Gastroesophageal sphincter (tissue), 2 donors: ENCODE measurements around the gene INTS7.

Experiments used
- EP300 ChIP-seq: sonication (generic); formaldehyde crosslinking; IDR thresholded peaks from one replicate; pipeline ENCODE4 v1.6.1; 2017; ENCODE audit warnings: antibody characterized with exemption, mild to moderate bottlenecking
- POLR2A ChIP-seq, 2 donors: fragments of 450-650 bp; IDR thresholded peaks; one replicate each; pipeline ENCODE4 v1.6.1; 2017; ENCODE audit warnings: antibody characterized with exemption in 2 of 2, mild to moderate bottlenecking in 2 of 2, moderate library complexity in 1 of 2

- TF ChIP-seq EP300 = no peak
- TF ChIP-seq POLR2A (IDR thresholded peaks at IDR 0.05) = no peak
Measured at GRCh38 chr1:211920141-211920572, 115.2 kb downstream of the INTS7 start.
